Gastrocnemius medialis (tissue), 4 donors: ENCODE measurements around the gene PLCL2. TPM values are rescaled to one million over a fixed set of nuclear protein-coding genes. Genes with fewer than 3 reads are reported as not detected.

Experiments
- ATAC-seq, 2 donors: fragments of 150-250 bp; one replicate each; pipeline ENCODE4 v1.9.1; 2016
- DNase-seq, 2 donors: peaks; one replicate each; pipeline ENCODE4 v3.0.0-alpha.2; 2019
- H3K27ac ChIP-seq, 4 donors: fragments of 200-600 bp; sonication (generic); 1 replicate in 1 of 4; 2 replicates in 3 of 4; pipeline ENCODE4 v1.5.1; 2016 to 2018; ENCODE audit warnings: mild to moderate bottlenecking in 2 of 4, moderate library complexity in 1 of 4
- H3K27me3 ChIP-seq, 3 donors: fragments of 200-600 bp; sonication (generic) in 2 of 3; 1 replicate in 1 of 3; 2 replicates in 2 of 3; pipeline versions ENCODE4 v1.5.1 to v1.6.0; 2016 to 2019; ENCODE audit warnings: mild to moderate bottlenecking in 1 of 3, moderate library complexity in 1 of 3
- H3K36me3 ChIP-seq, 2 donors: fragments of 200-600 bp; sonication (generic) in 1 of 2; one replicate each; pipeline ENCODE4 v1.5.1; 2017 to 2018
- H3K4me1 ChIP-seq, 2 donors: fragments of 200-600 bp; sonication (generic) in 1 of 2; one replicate each; pipeline ENCODE4 v1.5.1; 2016 to 2017; ENCODE audit warnings: mild to moderate bottlenecking in 2 of 2
- H3K4me3 ChIP-seq, 4 donors: fragments of 200-600 bp; sonication (generic) in 3 of 4; 1 replicate in 1 of 4; 2 replicates in 3 of 4; pipeline ENCODE4 v1.5.1; 2016 to 2019; ENCODE audit warnings: mild to moderate bottlenecking in 2 of 4
- H3K9me3 ChIP-seq, 3 donors: fragments of 200-600 bp; sonication (generic) in 2 of 3; 1 replicate in 1 of 3; 2 replicates in 2 of 3; pipeline ENCODE4 v1.5.1; 2016 to 2019
- CTCF ChIP-seq, 5 experiments: fragments of 450-650 bp in 3 of 5; fragments of 200-600 bp in 2 of 5; sonication (generic) in 2 of 5; IDR thresholded peaks in 4 of 5; conservative IDR thresholded peaks in 1 of 5; 1 replicate in 4 of 5; 2 replicates in 1 of 5; pipeline ENCODE4 v1.5.1; 2016 to 2019; ENCODE audit warnings: antibody characterized with exemption in 5 of 5, mild to moderate bottlenecking in 3 of 5, moderate library complexity in 3 of 5
- POLR2A ChIP-seq, 2 donors: fragments of 450-650 bp; IDR thresholded peaks; one replicate each; pipeline ENCODE4 v1.6.1; 2017; ENCODE audit warnings: antibody characterized with exemption in 2 of 2, mild to moderate bottlenecking in 2 of 2, moderate library complexity in 2 of 2
- in situ Hi-C, 4 donors: fragments of 200-750 bp; cut with MboI; loops; one replicate each; pipeline versions ENCODE4 v1.15.0 to v1.8.0; 2017; ENCODE audit warnings: low sequenced_read_pairs in 4 of 4
- intact Hi-C: fragments of 100-400 bp; cut with DNase I; formaldehyde crosslinking; loops from one replicate; pipeline ENCODE4 v1.15.1; 2023; ENCODE audit warnings: low total_unique reads
- total RNA-seq, 4 donors: library from RNA; depleted of rRNA; stranded (reverse); fragments of >200 nt; gene quantifications; one replicate each; pipeline versions ENCODE4 v1.1.0 to v1.2.3, GENCODE V29; 2016

The PLCL2 gene
- total RNA-seq, 4 donors from 2014 or later, result 23.9 to 37.2 (median 32.7) TPM

DNA sequence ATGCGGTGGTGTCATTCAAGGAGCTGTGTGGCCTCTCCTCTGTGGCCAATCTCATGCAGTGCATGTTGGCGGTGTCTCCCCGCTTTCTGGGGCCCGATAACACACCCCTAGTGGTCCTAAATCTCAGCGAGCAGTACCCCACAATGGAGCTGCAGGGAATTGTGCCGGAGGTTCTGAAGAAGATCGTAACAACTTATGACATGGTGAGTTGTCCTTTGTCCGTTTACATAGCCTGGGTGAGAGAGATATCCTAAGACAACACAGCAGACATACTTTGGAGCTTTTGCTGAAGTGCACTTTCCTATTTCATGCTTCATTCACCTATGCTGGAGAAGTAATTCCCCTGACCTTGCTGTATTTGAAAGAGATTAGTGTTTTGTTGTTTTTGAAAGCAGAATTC, 130.0 kb downstream of the PLCL2 start:
- intact Hi-C loops (no loop called here), in situ Hi-C loops (no loop called here)
- TF ChIP-seq POLR2A (IDR thresholded peaks at IDR 0.05), result no peak
- Histone ChIP-seq H3K27me3 (no peaks in the 10 kb centered on the region), H3K27ac (no peak overlapping the region), H3K36me3 (peaks cover 0 to 14% of the 10 kb centered on the region in 2 donors), H3K4me3 (no peak overlapping the region), H3K9me3 (no peaks in the 10 kb centered on the region), H3K4me1 (peaks cover 45 to 52% of the 10 kb centered on the region in 2 donors)
- no peak for ATAC-seq
- DNase-seq, result no peak

DNA sequence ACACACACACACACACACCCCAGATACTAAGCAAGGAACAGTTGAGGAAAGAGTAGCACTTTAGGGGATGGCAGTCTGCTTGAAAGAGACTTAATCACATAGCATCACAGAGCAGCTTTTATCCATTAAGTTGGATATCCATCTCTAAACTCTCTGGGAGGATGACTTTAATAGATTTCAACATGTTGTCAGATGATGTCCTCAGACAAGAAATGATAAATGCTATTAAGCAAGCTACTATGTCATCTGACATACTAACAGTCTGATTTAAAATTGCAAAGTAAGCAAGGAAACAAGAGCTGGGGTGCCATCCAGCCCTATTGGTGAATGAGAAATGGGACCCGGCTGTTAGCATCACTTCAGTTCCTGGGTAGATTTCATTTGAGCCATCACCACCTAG, 136.9 kb downstream of the PLCL2 start:
- no peaks in the 10 kb centered on the region for H3K36me3 ChIP-seq
- H3K9me3 ChIP-seq, result no peaks in the 10 kb centered on the region
- peak overlapping the region; percentile 35 to 62 (median 46) for H3K27ac ChIP-seq
- intact Hi-C loops, result loop anchor here (5.0 kb wide), 1 partner anchor 121 kb away; no protein-coding TSS in a partner anchor
- ATAC-seq, result peak; percentile 72 to 76
- TF ChIP-seq CTCF (IDR thresholded peaks at IDR 0.05 in 4 of 5, conservative IDR thresholded peaks at IDR 0.05 in 1 of 5) (no peak), POLR2A (IDR thresholded peaks at IDR 0.05) (no peak)
- H3K27me3 ChIP-seq, result no peaks in the 10 kb centered on the region
- H3K4me3 ChIP-seq, result no peak overlapping the region
- peaks cover 36 to 37% of the 10 kb centered on the region in 2 donors for H3K4me1 ChIP-seq
- in situ Hi-C loops, result no loop called here
- DNase-seq, result no peak

GRCh38 chr3:17023006-17023664, 138.4 kb downstream of the PLCL2 start:
- peaks cover 37% of the 10 kb centered on the region in 2 donors for H3K4me1 ChIP-seq
- no peaks in the 10 kb centered on the region for H3K27me3 ChIP-seq
- H3K9me3 ChIP-seq, result no peaks in the 10 kb centered on the region
- in situ Hi-C loops (no loop called here), intact Hi-C loops (loop anchor here (5.0 kb wide), 1 partner anchor 119 kb away; no protein-coding TSS in a partner anchor)
- DNase-seq (no peak), ATAC-seq (no peak)
- H3K4me3 ChIP-seq, result no peak overlapping the region
- TF ChIP-seq POLR2A (IDR thresholded peaks at IDR 0.05), result no peak
- no peak for TF ChIP-seq CTCF (IDR thresholded peaks at IDR 0.05 in 4 of 5, conservative IDR thresholded peaks at IDR 0.05 in 1 of 5)
- peak overlapping the region in 1 of 4 donors; percentile 48 for H3K27ac ChIP-seq
- no peaks in the 10 kb centered on the region for H3K36me3 ChIP-seq

GRCh38 chr3:17025594-17026139, 140.9 kb downstream of the PLCL2 start:
- peak in 1 of 2 donors; percentile 25 for DNase-seq
- TF ChIP-seq POLR2A (IDR thresholded peaks at IDR 0.05), result peak in 1 of 2 donors; percentile 37
- TF ChIP-seq CTCF (IDR thresholded peaks at IDR 0.05 in 4 of 5, conservative IDR thresholded peaks at IDR 0.05 in 1 of 5), result no peak
- intact Hi-C loops, result loop anchor here (2.0 to 5.0 kb wide), 2 partner anchors 108 to 141 kb away; partner anchors contain the start of gene PLCL2
- no peaks in the 10 kb centered on the region for H3K27me3 ChIP-seq
- no peaks in the 10 kb centered on the region for H3K36me3 ChIP-seq
- peaks cover 37 to 38% of the 10 kb centered on the region in 2 donors for H3K4me1 ChIP-seq
- in situ Hi-C loops, result loop anchor here in 3 of 4 donors (25.0 kb wide), 2 partner anchors 387 to 413 kb away; partner anchors contain the start of gene DAZL (in 2 of the 3)
- no peaks in the 10 kb centered on the region for H3K9me3 ChIP-seq
- H3K4me3 ChIP-seq, result no peak overlapping the region
- peak; percentile 35 to 52 for ATAC-seq
- peak overlapping the region; percentile 55 to 77 (median 64) for H3K27ac ChIP-seq

DNA sequence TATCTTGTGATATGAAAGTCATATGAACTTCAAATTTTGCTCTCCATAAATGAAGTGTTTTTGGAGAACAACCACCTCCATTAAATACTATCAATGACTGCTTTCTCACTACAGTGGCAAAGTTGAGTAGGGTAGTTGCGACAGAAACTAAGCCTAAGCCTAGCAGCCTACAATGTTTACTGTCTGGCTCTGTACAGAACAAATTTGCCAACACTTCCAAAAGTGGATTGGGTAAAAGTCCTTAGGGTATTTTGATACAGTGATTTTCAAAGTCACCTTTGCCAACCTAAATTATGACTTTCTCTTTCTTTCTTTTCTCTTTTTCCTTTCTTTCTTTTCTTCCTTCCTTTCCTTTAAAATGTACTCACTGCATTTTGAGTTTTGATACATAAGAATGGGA, 142.6 kb downstream of the PLCL2 start:
- H3K27ac ChIP-seq, result peak overlapping the region; percentile 55 to 77 (median 64)
- peaks cover 29 to 33% of the 10 kb centered on the region in 2 donors for H3K4me1 ChIP-seq
- in situ Hi-C loops, result loop anchor here in 3 of 4 donors (25.0 kb wide), 2 partner anchors 385 to 415 kb away; partner anchors contain the start of gene DAZL (in 2 of the 3)
- ATAC-seq, result peak; percentile 79 to 85
- no peak overlapping the region for H3K4me3 ChIP-seq
- no peak for DNase-seq
- intact Hi-C loops, result loop anchor here (2.0 to 5.0 kb wide), 2 partner anchors 110 to 143 kb away; partner anchors contain the start of gene PLCL2
- no peak for TF ChIP-seq CTCF (IDR thresholded peaks at IDR 0.05 in 4 of 5, conservative IDR thresholded peaks at IDR 0.05 in 1 of 5)
- TF ChIP-seq POLR2A (IDR thresholded peaks at IDR 0.05), result no peak
- no peaks in the 10 kb centered on the region for H3K36me3 ChIP-seq
- H3K9me3 ChIP-seq, result no peaks in the 10 kb centered on the region
- no peaks in the 10 kb centered on the region for H3K27me3 ChIP-seq
